HuH-7.5 (cell line): ENCODE results near the gene TEAD3.

ENCODE experiments used
- DNase-seq: peaks from one replicate; pipeline ENCODE4 v3.0.0; 2011; ENCODE audit warnings: low spot score

Gene TEAD3

GRCh38 chr6:35491558-35492257, 5.2 kb downstream of the TEAD3 start:
- DNase-seq = no peak

GRCh38 chr6:35490821-35491557, 5.9 kb downstream of the TEAD3 start:
- DNase-seq = no peak

- DNase-seq = no peak
These were observed 6.7 kb downstream of the TEAD3 start for GRCh38 chr6:35489995-35490791.

- no peak for DNase-seq
These were observed 7.8 kb downstream of the TEAD3 start for GRCh38 chr6:35489066-35489465.

GRCh38 chr6:35488517-35488862, 8.4 kb downstream of the TEAD3 start:
- no peak for DNase-seq

GRCh38 chr6:35487658-35488516, 9.0 kb downstream of the TEAD3 start:
- DNase-seq = no peak

GRCh38 chr6:35486005-35486925, 10.6 kb downstream of the TEAD3 start:
- DNase-seq = no peak

GRCh38 chr6:35485402-35485877, 11.4 kb downstream of the TEAD3 start:
- no peak for DNase-seq

- no peak for DNase-seq
These were observed 11.9 kb downstream of the TEAD3 start for GRCh38 chr6:35484921-35485392.

- DNase-seq = no peak
These were observed 12.8 kb downstream of the TEAD3 start for GRCh38 chr6:35483893-35484645.

GRCh38 chr6:35483490-35483889, 13.4 kb downstream of the TEAD3 start:
- DNase-seq = no peak

- DNase-seq = no peak
These were observed 13.8 kb downstream of the TEAD3 start for GRCh38 chr6:35483062-35483461.

GRCh38 chr6:35481226-35481625, 15.7 kb downstream of the TEAD3 start:
- DNase-seq = no peak

GRCh38 chr6:35480176-35480575, 16.7 kb downstream of the TEAD3 start:
- DNase-seq = no peak

GRCh38 chr6:35478259-35478658, 18.6 kb downstream of the TEAD3 start:
- no peak for DNase-seq

- no peak for DNase-seq
These were observed 19.2 kb downstream of the TEAD3 start for GRCh38 chr6:35477551-35478179.

GRCh38 chr6:35477028-35477427, 19.9 kb downstream of the TEAD3 start:
- DNase-seq = no peak

GRCh38 chr6:35476004-35476403, 20.9 kb downstream of the TEAD3 start:
- no peak for DNase-seq

GRCh38 chr6:35475573-35475972, 21.3 kb downstream of the TEAD3 start:
- DNase-seq = no peak
